ENCODE results near the gene FOXP4.

FOXP4 gene

GRCh38 chr6:41648921-41649320 lies 102.7 kb downstream of the FOXP4 start:
- no peak for DNase-seq

GRCh38 chr6:41649596-41649995 lies 103.4 kb downstream of the FOXP4 start:
- no peak for DNase-seq

GRCh38 chr6:41650120-41650519 lies 103.9 kb downstream of the FOXP4 start:
- no peak for DNase-seq

GRCh38 chr6:41651246-41651961 lies 105.2 kb downstream of the FOXP4 start:
- DNase-seq, result no peak

Data from effector CD8-positive, alpha-beta T cell (primary cell).